ENCODE data around the gene HTD2.

The HTD2 gene

GRCh38 chr3:58341376-58341775, 35.1 kb downstream of the HTD2 start:
- TF ChIP-seq CTCF (conservative IDR thresholded peaks at IDR 0.05; ENCODE audit: low read depth, low read length) = no peak
- H3K4me3 ChIP-seq (ENCODE audit: low read length) = no peak overlapping the region
- no peak for DNase-seq (ENCODE audit: low read depth)

- no peak for TF ChIP-seq CTCF (conservative IDR thresholded peaks at IDR 0.05; ENCODE audit: low read depth, low read length)
- no peak for DNase-seq (ENCODE audit: low read depth)
- H3K4me3 ChIP-seq (ENCODE audit: low read length) = no peak overlapping the region
These were observed 36.4 kb downstream of the HTD2 start for GRCh38 chr3:58342676-58343075.

GRCh38 chr3:58345457-58345856, 39.1 kb downstream of the HTD2 start:
- TF ChIP-seq CTCF (conservative IDR thresholded peaks at IDR 0.05; ENCODE audit: low read depth, low read length) = no peak
- DNase-seq (ENCODE audit: low read depth) = no peak
- no peak overlapping the region for H3K4me3 ChIP-seq (ENCODE audit: low read length)

- no peak overlapping the region for H3K4me3 ChIP-seq (ENCODE audit: low read length)
- no peak for DNase-seq (ENCODE audit: low read depth)
- TF ChIP-seq CTCF (conservative IDR thresholded peaks at IDR 0.05; ENCODE audit: low read depth, low read length) = no peak
These were observed 40.0 kb downstream of the HTD2 start for GRCh38 chr3:58346368-58346767.

- no peak overlapping the region for H3K4me3 ChIP-seq (ENCODE audit: low read length)
These were observed 41.7 kb downstream of the HTD2 start for GRCh38 chr3:58347984-58348383.

GRCh38 chr3:58349792-58350626, 43.7 kb downstream of the HTD2 start:
- H3K4me3 ChIP-seq (ENCODE audit: low read length) = no peak overlapping the region
- DNase-seq (ENCODE audit: low read depth) = no peak
- TF ChIP-seq CTCF (conservative IDR thresholded peaks at IDR 0.05; ENCODE audit: low read depth, low read length) = no peak

More at GRCh38 chr3:58347984-58348383, 41.7 kb downstream of the HTD2 start:
- no peak for TF ChIP-seq CTCF (conservative IDR thresholded peaks at IDR 0.05; ENCODE audit: low read depth, low read length)
- DNase-seq (ENCODE audit: low read depth) = no peak

GRCh38 chr3:58350627-58351013, 44.3 kb downstream of the HTD2 start:
- no peak overlapping the region for H3K4me3 ChIP-seq (ENCODE audit: low read length)
- no peak for TF ChIP-seq CTCF (conservative IDR thresholded peaks at IDR 0.05; ENCODE audit: low read depth, low read length)
- DNase-seq (ENCODE audit: low read depth) = no peak
